DMS114 treated with DMSO at 0.1 percent for 48 hours (cell line): ENCODE measurements around the gene GABRA1.
A peak's percentile ranks its signal among the peaks of the same experiment; 100 is the strongest.

Experiments used
- DNase-seq: peaks from one replicate; lab custom pipeline; 2025; ENCODE audit not compliant: unreplicated experiment; lab: John Stamatoyannopoulos, UW

Gene GABRA1

GRCh38 chr5:161847941-161848391 is at the start of gene GABRA1:
Gene GABRA1 (plus strand): TSS chr5:161848120. CDS start chr5:161850811, 2,691 bp downstream.
- DNase-seq: no peak

GRCh38 chr5:161799316-161799715 is 48.6 kb upstream of the GABRA1 start:
- no peak for DNase-seq

GRCh38 chr5:161804263-161804662 is 43.7 kb upstream of the GABRA1 start:
- DNase-seq: no peak

GRCh38 chr5:161846746-161847145 is 1.2 kb upstream of the GABRA1 start:
- DNase-seq: no peak

- DNase-seq: no peak
Observed at GRCh38 chr5:161847447-161847846, 473 bp upstream of the GABRA1 start.

- no peak for DNase-seq
Observed at GRCh38 chr5:161850491-161850890, 2.6 kb downstream of the GABRA1 start.

GRCh38 chr5:161851691-161852299 is 3.9 kb downstream of the GABRA1 start:
- DNase-seq: peak; percentile 18

GRCh38 chr5:161857358-161857757 is 9.4 kb downstream of the GABRA1 start:
- no peak for DNase-seq

- DNase-seq: no peak
Observed at GRCh38 chr5:161863259-161863658, 15.3 kb downstream of the GABRA1 start.

- no peak for DNase-seq
Observed at GRCh38 chr5:161863811-161864210, 15.9 kb downstream of the GABRA1 start.

GRCh38 chr5:161865510-161865909 is 17.6 kb downstream of the GABRA1 start:
- no peak for DNase-seq

GRCh38 chr5:161889971-161890370 is 42.1 kb downstream of the GABRA1 start:
- no peak for DNase-seq

- DNase-seq: no peak
Observed at GRCh38 chr5:161895514-161895913, 47.6 kb downstream of the GABRA1 start.

- no peak for DNase-seq
Observed at GRCh38 chr5:161897033-161897432, 49.1 kb downstream of the GABRA1 start.

- DNase-seq: no peak
Observed at GRCh38 chr5:161899590-161899989, 51.7 kb downstream of the GABRA1 start.

- DNase-seq: no peak
Observed at GRCh38 chr5:161900981-161901380, 53.1 kb downstream of the GABRA1 start.

- no peak for DNase-seq
Observed at GRCh38 chr5:161921781-161922180, 73.9 kb downstream of the GABRA1 start.

- no peak for DNase-seq
Observed at GRCh38 chr5:161924270-161924669, 76.3 kb downstream of the GABRA1 start.

- DNase-seq: no peak
Observed at GRCh38 chr5:161925960-161926359, 78.0 kb downstream of the GABRA1 start.

- no peak for DNase-seq
Observed at GRCh38 chr5:161934486-161934885, 86.6 kb downstream of the GABRA1 start.

- DNase-seq: no peak
Observed at GRCh38 chr5:161944974-161945373, 97.1 kb downstream of the GABRA1 start.

- no peak for DNase-seq
Observed at GRCh38 chr5:161946911-161947310, 99.0 kb downstream of the GABRA1 start.
